Measurements from ENCODE around the gene KIN.

- no peak for TF ChIP-seq CTCF (IDR thresholded peaks at IDR 0.05; ENCODE audit: insufficient read depth, low read length)
- no peak for TF ChIP-seq POLR2AphosphoS5 (IDR thresholded peaks at IDR 0.05; ENCODE audit: low read depth)
- TF ChIP-seq REST (IDR thresholded peaks at IDR 0.05; ENCODE audit: insufficient replicate concordance, low read depth): no peak
- TF ChIP-seq GABPA (IDR thresholded peaks at IDR 0.05; ENCODE audit: low read depth): no peak
- TF ChIP-seq SPI1 (IDR thresholded peaks at IDR 0.05; ENCODE audit: borderline replicate concordance, low read depth): no peak
Observed at GRCh38 chr10:7734821-7735220, 53.0 kb downstream of the KIN start.
